H1 (cell line): Measurements from ENCODE around the gene NCAPD2. TPM values are rescaled to one million over a fixed set of nuclear protein-coding genes. Genes with fewer than 3 reads are reported as not detected.

Experiments used
- CTCF ChIA-PET: fragments of 300-600 bp; sonication (Branson Sonifier 250); formaldehyde crosslinking; loops from one replicate; lab custom pipeline; 2021; ENCODE audit not compliant: partially characterized antibody; lab: Charles Lee
- POLR2A ChIA-PET: fragments of 300-600 bp; sonication (Branson Sonifier 250); formaldehyde crosslinking; loops from one replicate; lab custom pipeline; 2021; ENCODE audit warnings: inconsistent platforms; ENCODE audit not compliant: partially characterized antibody; lab: Charles Lee
- DNase-seq, 2 experiments: peaks; one replicate each; pipeline versions ENCODE4 v3.0.0 to v3.0.0-alpha.2; 2010 to 2022; ENCODE audit warnings: low spot score in 2 of 2, low read depth in 1 of 2, mixed read lengths in 1 of 2
- FAIRE-seq: peaks from 2 replicates; lab custom pipeline; 2011; peaks lifted over from hg19 to GRCh38; lab: Jason Lieb, UNC
- H2AFZ ChIP-seq: 2 replicates; pipeline ENCODE4 v1.8.1; 2012; ENCODE audit warnings: low read length, inconsistent platforms
- H2AK5ac ChIP-seq: 2 replicates; pipeline ENCODE4 v1.6.1; 2013; ENCODE audit warnings: low read depth, low read length
- H2BK120ac ChIP-seq: replicated peaks from 2 replicates; pipeline ENCODE3; 2013; ENCODE audit warnings: low read depth, low read length, inconsistent platforms
- H2BK12ac ChIP-seq: 2 replicates; pipeline ENCODE4 v1.6.1; 2013; ENCODE audit warnings: low read depth, low read length
- H2BK15ac ChIP-seq: 2 replicates; pipeline ENCODE4 v1.6.1; 2013; ENCODE audit warnings: low read length
- H2BK20ac ChIP-seq: 2 replicates; pipeline ENCODE4 v1.6.1; 2013; ENCODE audit warnings: low read length
- H2BK5ac ChIP-seq: 2 replicates; pipeline ENCODE4 v1.6.1; 2013; ENCODE audit warnings: low read depth, low read length
- H3K14ac ChIP-seq: 2 replicates; pipeline ENCODE4 v1.6.1; 2013; ENCODE audit warnings: inconsistent platforms; ENCODE audit not compliant: insufficient read length
- H3K18ac ChIP-seq: 2 replicates; pipeline ENCODE4 v1.6.1; 2013; ENCODE audit warnings: low read length; ENCODE audit errors: extremely low read depth
- H3K23ac ChIP-seq: 2 replicates; pipeline ENCODE4 v1.6.1; 2013; ENCODE audit warnings: inconsistent platforms; ENCODE audit not compliant: insufficient read length
- H3K23me2 ChIP-seq: 2 replicates; pipeline ENCODE4 v1.6.1; 2013; ENCODE audit warnings: low read depth, low read length
- H3K27ac ChIP-seq: 2 replicates; pipeline ENCODE4 v1.6.1; 2011; ENCODE audit warnings: low read depth, low read length, inconsistent platforms
- H3K27me3 ChIP-seq, 4 experiments: replicated peaks in 1 of 4; 1 replicate in 1 of 4; 2 replicates in 3 of 4; pipeline versions ENCODE4 v1.6.1 to v1.8.1; 2011 to 2013; ENCODE audit warnings: low read length in 3 of 4, mild to moderate bottlenecking in 3 of 4, inconsistent platforms in 2 of 4, mixed read lengths in 2 of 4, moderate library complexity in 1 of 4; ENCODE audit not compliant: control insufficient read depth in 3 of 4, insufficient read depth in 3 of 4; ENCODE audit errors: extremely low read depth in 1 of 4
- H3K36me3 ChIP-seq, 4 experiments: 2 replicates each; pipeline versions ENCODE4 v1.6.1 to v1.8.1; 2011 to 2013; ENCODE audit warnings: mild to moderate bottlenecking in 4 of 4, low read length in 3 of 4, moderate library complexity in 2 of 4, control low read depth in 1 of 4, inconsistent platforms in 1 of 4; ENCODE audit not compliant: insufficient read depth in 4 of 4, control insufficient read depth in 2 of 4
- H3K4ac ChIP-seq: replicated peaks from 2 replicates; pipeline ENCODE3; 2013; ENCODE audit warnings: low read length, low read depth, mixed read lengths, inconsistent platforms; ENCODE audit not compliant: insufficient read length
- H3K4me1 ChIP-seq, 4 experiments: replicated peaks in 1 of 4; 1 replicate in 1 of 4; 2 replicates in 3 of 4; pipeline versions ENCODE4 v1.6.1 to v1.8.1; 2011 to 2013; ENCODE audit warnings: low read length in 3 of 4, inconsistent platforms in 2 of 4, mixed read lengths in 1 of 4; ENCODE audit not compliant: insufficient read depth in 4 of 4, control insufficient read depth in 3 of 4
- H3K4me2 ChIP-seq, 2 experiments: 2 replicates each; pipeline versions ENCODE4 v1.6.1 to v1.8.1; 2011 to 2013; ENCODE audit warnings: low read depth in 2 of 2, low read length in 2 of 2, control low read depth in 1 of 2, inconsistent platforms in 1 of 2, mild to moderate bottlenecking in 1 of 2; ENCODE audit not compliant: insufficient read depth in 1 of 2
- H3K4me3 ChIP-seq, 4 experiments: fragments of 200-600, 300-600 bp in 1 of 4; sonication (generic), shearing (Covaris generic), sonication (Bioruptor Twin) in 1 of 4; 2 replicates each; pipeline versions ENCODE4 v1.5.1 to v1.8.1; 2011 to 2016; ENCODE audit warnings: low read length in 4 of 4, low read depth in 3 of 4, control low read depth in 2 of 4, inconsistent platforms in 2 of 4, mild to moderate bottlenecking in 2 of 4, mixed read lengths in 1 of 4, moderate library complexity in 1 of 4; ENCODE audit not compliant: insufficient read depth in 2 of 4; ENCODE audit errors: extremely low read depth in 1 of 4
- H3K56ac ChIP-seq: replicated peaks from 2 replicates; pipeline ENCODE3; 2013; ENCODE audit warnings: low read depth, mild to moderate bottlenecking, mixed read lengths, low read length, inconsistent platforms; ENCODE audit not compliant: insufficient read length
- H3K79me1 ChIP-seq: 2 replicates; pipeline ENCODE4 v1.6.1; 2013; ENCODE audit warnings: low read depth, low read length, control low read depth
- H3K79me2 ChIP-seq, 2 experiments: 2 replicates each; pipeline versions ENCODE4 v1.6.1 to v1.8.1; 2012 to 2013; ENCODE audit warnings: low read length in 2 of 2, mild to moderate bottlenecking in 2 of 2, inconsistent platforms in 1 of 2; ENCODE audit not compliant: insufficient read depth in 2 of 2, control insufficient read depth in 1 of 2
- H3K9ac ChIP-seq, 4 experiments: replicated peaks in 1 of 4; 1 replicate in 1 of 4; 2 replicates in 3 of 4; pipeline versions ENCODE4 v1.6.1 to v1.8.1; 2011 to 2013; ENCODE audit warnings: low read depth in 3 of 4, low read length in 3 of 4, control low read depth in 2 of 4, mild to moderate bottlenecking in 2 of 4, moderate library complexity in 2 of 4, inconsistent platforms in 1 of 4; ENCODE audit errors: extremely low read depth in 1 of 4
- H3K9me3 ChIP-seq, 2 experiments: 2 replicates each; pipeline versions ENCODE4 v1.6.1 to v1.8.1; 2012 to 2013; ENCODE audit warnings: mild to moderate bottlenecking in 2 of 2, moderate library complexity in 2 of 2, control low read depth in 1 of 2, inconsistent platforms in 1 of 2, low read depth in 1 of 2, low read length in 1 of 2, mixed read lengths in 1 of 2; ENCODE audit not compliant: insufficient read depth in 2 of 2
- H4K20me1 ChIP-seq, 2 experiments: replicated peaks in 1 of 2; 2 replicates each; pipeline versions ENCODE3 to v1.8.1; 2011 to 2013; ENCODE audit warnings: inconsistent platforms in 2 of 2, low read length in 2 of 2, mild to moderate bottlenecking in 1 of 2; ENCODE audit not compliant: insufficient read depth in 2 of 2, control insufficient read depth in 1 of 2
- H4K5ac ChIP-seq: 2 replicates; pipeline ENCODE4 v1.6.1; 2013; ENCODE audit warnings: low read length, low read depth, mixed read lengths, inconsistent platforms; ENCODE audit not compliant: insufficient read length
- H4K8ac ChIP-seq: 2 replicates; pipeline ENCODE4 v1.8.0; 2013; ENCODE audit warnings: mild to moderate bottlenecking, moderate library complexity, low read length, inconsistent platforms; ENCODE audit not compliant: insufficient read depth; ENCODE audit errors: extremely low read depth
- H4K91ac ChIP-seq: replicated peaks from 2 replicates; pipeline ENCODE3; 2013; ENCODE audit warnings: low read length, mixed read lengths, inconsistent platforms; ENCODE audit not compliant: insufficient read length
- CHD2 ChIP-seq: IDR thresholded peaks from 2 replicates; pipeline ENCODE4 v1.6.1; 2012; ENCODE audit warnings: low read length, improper control_type of control experiment
- CREB1 ChIP-seq: IDR thresholded peaks from 2 replicates; pipeline ENCODE4 v1.6.1; 2012; ENCODE audit warnings: inconsistent platforms
- CTBP2 ChIP-seq: IDR thresholded peaks from 2 replicates; pipeline ENCODE4 v1.7.0; 2011; ENCODE audit warnings: borderline replicate concordance, mild to moderate bottlenecking, moderate library complexity, mixed read lengths, low read length; ENCODE audit not compliant: insufficient read depth, insufficient read length
- JUND ChIP-seq: IDR thresholded peaks from 2 replicates; pipeline ENCODE4 v1.6.1; 2011; ENCODE audit warnings: mild to moderate bottlenecking, improper control_type of control experiment, low read length
- KDM1A ChIP-seq: fragments of 200-600, 300-600 bp; sonication (generic); IDR thresholded peaks from 2 replicates; pipeline ENCODE4 v1.7.1; 2016; ENCODE audit warnings: mild to moderate bottlenecking, low read length, borderline replicate concordance
- KDM4A ChIP-seq: IDR thresholded peaks from one replicate; pipeline ENCODE4 v1.7.1; 2012; ENCODE audit warnings: low read depth, mild to moderate bottlenecking, moderate library complexity, low read length, inconsistent platforms; ENCODE audit not compliant: severe bottlenecking
- KDM5A ChIP-seq: fragments of 200-600 bp; IDR thresholded peaks from 2 replicates; pipeline ENCODE4 v1.7.1; 2012; ENCODE audit warnings: mild to moderate bottlenecking, low read length, inconsistent platforms, mixed read lengths
- MAFK ChIP-seq: IDR thresholded peaks from 2 replicates; pipeline ENCODE4 v1.6.1; 2012; ENCODE audit warnings: low read depth, mild to moderate bottlenecking, improper control_type of control experiment, low read length
- RBBP5 ChIP-seq: IDR thresholded peaks from 2 replicates; pipeline ENCODE4 v1.7.1; 2012; ENCODE audit warnings: low read depth, mild to moderate bottlenecking, inconsistent platforms, low read length, moderate library complexity, borderline replicate concordance
- TAF1 ChIP-seq: IDR thresholded peaks from 2 replicates; pipeline ENCODE4 v1.6.1; 2011; ENCODE audit warnings: mild to moderate bottlenecking, low read depth, low read length
- USF2 ChIP-seq: IDR thresholded peaks from 2 replicates; pipeline ENCODE4 v1.6.1; 2011; ENCODE audit warnings: low read length, improper control_type of control experiment
- YY1 ChIP-seq: IDR thresholded peaks from 2 replicates; pipeline ENCODE4 v1.6.1; 2011; ENCODE audit warnings: low read depth, mild to moderate bottlenecking, low read length
- ZNF274 ChIP-seq: IDR thresholded peaks from 2 replicates; pipeline ENCODE4 v1.7.0; 2012; ENCODE audit warnings: low read length, borderline replicate concordance; ENCODE audit errors: extremely low read depth
- WGBS, 2 experiments: shearing (Covaris generic) in 1 of 2; methylation state at CpG; one replicate each; pipeline versions ENCODE4 v1.1.6 to v1.1.7; 2013 to 2015; ENCODE audit warnings: low lambda C conversion rate in 2 of 2, mixed read lengths in 2 of 2, inconsistent platforms in 1 of 2, low coverage in 1 of 2, missing lambda C conversion rate in 1 of 2; ENCODE audit not compliant: insufficient replicate concordance in 2 of 2, insufficient coverage in 1 of 2, insufficient read length in 1 of 2; ENCODE audit errors: extremely low coverage in 1 of 2, missing lambda C conversion rate in 1 of 2; 5-methylcytosine and 5-hydroxymethylcytosine counted together
- polyA plus RNA-seq, 7 experiments: library from polyadenylated mRNA; depleted of rRNA in 3 of 7; stranded (reverse) in 5 of 7; unstranded in 2 of 7; fragments of >200 nt in 5 of 7; fragments of 200-250 nt in 2 of 7; gene quantifications; 1 replicate in 5 of 7; 2 replicates in 1 of 7; 4 replicates in 1 of 7; pipeline versions ENCODE4 v1.2.1 to v1.2.3, GENCODE V29; 2011 to 2013; ENCODE audit warnings: missing spikeins in 2 of 7, mixed read lengths in 2 of 7
- total RNA-seq: library from RNA; stranded (reverse); fragmentation: NEBNext Ultra II Directional; extraction: Animal tissue kit (Norgen Biotek cat#: 25700); gene quantifications from 2 replicates; pipeline ENCODE4 v1.2.1, GENCODE V29; 2021

NCAPD2 gene
- total and polyA plus RNA-seq, 2 of the 8 experiments (the other 6 are each of a cell fraction or from before 2014, with no cell fraction given), result 55.8 to 132 TPM

GRCh38 chr12:6459004-6459337 is 34.9 kb upstream of the NCAPD2 start:
- no peak overlapping the region for H3K18ac ChIP-seq
- POLR2A ChIA-PET, result interaction anchor here (0.6 to 8.8 kb wide), 9 partner anchors 11 to 147 kb away, joined by 3 to 78 read pairs (median 4); partner anchors contain the start of genes GAPDH, SCNN1A and VAMP1
- no peak for DNase-seq

More at GRCh38 chr12:6459004-6459337, 34.9 kb upstream of the NCAPD2 start:
- Histone ChIP-seq H3K9me3 (no peaks in the 10 kb centered on the region), H4K91ac (no peak overlapping the region), H2BK12ac (no peak overlapping the region)
- TF ChIP-seq KDM4A (no peak), RBBP5 (no peak), KDM5A (no peak), TAF1 (no peak), CTBP2 (no peak), USF2 (no peak), ZNF274 (no peak), MAFK (no peak), JUND (no peak), YY1 (no peak), CREB1 (no peak), CHD2 (no peak), KDM1A (no peak)
- TF ChIP-seq, all 59 proteins: peak for 0
- FAIRE-seq, result no peak
- Histone ChIP-seq H3K4ac (no peak overlapping the region), H2AFZ (no peak overlapping the region), H2BK15ac (no peak overlapping the region), H4K20me1 (no peaks in the 10 kb centered on the region), H3K36me3 (peaks cover 0 to 21% (median 15%) of the 10 kb centered on the region in 4 experiments; a peak in 6 of 8 replicates), H3K79me1 (no peaks in the 10 kb centered on the region), H3K4me1 (no peaks in the 10 kb centered on the region), H3K27me3 (no peaks in the 10 kb centered on the region), H3K4me3 (no peak overlapping the region), H2BK120ac (no peak overlapping the region), H2AK5ac (no peak overlapping the region), H3K27ac (no peak overlapping the region), H3K9ac (no peak overlapping the region), H3K79me2 (no peaks in the 10 kb centered on the region), H4K8ac (no peak overlapping the region), H3K4me2 (no peak overlapping the region), H3K14ac (no peak overlapping the region), H2BK5ac (no peak overlapping the region), H3K23ac (no peak overlapping the region), H3K23me2 (no peaks in the 10 kb centered on the region), H3K56ac (no peak overlapping the region), H4K5ac (no peak overlapping the region), H2BK20ac (no peak overlapping the region)
- CTCF ChIA-PET, result interaction anchor here (0.5 to 10.5 kb wide), 10 partner anchors 8 to 421 kb away, joined by 3 to 202 read pairs (median 4); partner anchors contain the start of gene TAPBPL
- 100% methylated on average over 2 of the region's 2 CpGs; no CpG with 5 or more reads in 1 of the 2 experiments for WGBS, 2 experiments
